GM18508 (cell line): ENCODE results near the gene SQSTM1.
"Not testable (repeated sequence)": the region's sequence is repeated elsewhere in the genome, so short reads cannot be mapped to it uniquely, and the experiment has no call there.

ENCODE experiments used
- ATAC-seq: cut with Tn5 transposase; IDR thresholded peaks from one replicate; pipeline ENCODE4 v1.9.1; 2021; ENCODE audit warnings: moderate number of reproducible peaks; ENCODE audit not compliant: insufficient read depth, unreplicated experiment

Gene SQSTM1

DNA sequence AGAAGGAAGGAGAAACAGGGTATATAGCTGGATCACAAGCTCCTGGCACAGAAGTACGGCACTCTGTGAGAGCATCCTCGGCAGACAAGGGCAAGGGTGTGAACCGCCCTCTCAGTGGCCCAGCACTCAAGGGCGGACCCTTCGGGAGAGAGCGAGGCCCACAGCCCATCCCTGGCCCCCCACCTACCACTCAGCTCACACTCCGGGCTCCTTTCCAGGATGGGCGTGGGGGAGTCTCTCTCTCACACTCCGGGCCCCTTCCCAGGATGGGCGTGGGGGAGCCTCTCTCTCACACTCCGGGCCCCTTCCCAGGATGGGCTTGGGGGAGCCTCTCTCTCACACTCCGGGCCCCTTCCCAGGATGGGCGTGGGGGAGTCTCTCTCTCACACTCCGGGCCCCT, 50.8 kb downstream of the SQSTM1 start:
- not testable (repeated sequence) for ATAC-seq

DNA sequence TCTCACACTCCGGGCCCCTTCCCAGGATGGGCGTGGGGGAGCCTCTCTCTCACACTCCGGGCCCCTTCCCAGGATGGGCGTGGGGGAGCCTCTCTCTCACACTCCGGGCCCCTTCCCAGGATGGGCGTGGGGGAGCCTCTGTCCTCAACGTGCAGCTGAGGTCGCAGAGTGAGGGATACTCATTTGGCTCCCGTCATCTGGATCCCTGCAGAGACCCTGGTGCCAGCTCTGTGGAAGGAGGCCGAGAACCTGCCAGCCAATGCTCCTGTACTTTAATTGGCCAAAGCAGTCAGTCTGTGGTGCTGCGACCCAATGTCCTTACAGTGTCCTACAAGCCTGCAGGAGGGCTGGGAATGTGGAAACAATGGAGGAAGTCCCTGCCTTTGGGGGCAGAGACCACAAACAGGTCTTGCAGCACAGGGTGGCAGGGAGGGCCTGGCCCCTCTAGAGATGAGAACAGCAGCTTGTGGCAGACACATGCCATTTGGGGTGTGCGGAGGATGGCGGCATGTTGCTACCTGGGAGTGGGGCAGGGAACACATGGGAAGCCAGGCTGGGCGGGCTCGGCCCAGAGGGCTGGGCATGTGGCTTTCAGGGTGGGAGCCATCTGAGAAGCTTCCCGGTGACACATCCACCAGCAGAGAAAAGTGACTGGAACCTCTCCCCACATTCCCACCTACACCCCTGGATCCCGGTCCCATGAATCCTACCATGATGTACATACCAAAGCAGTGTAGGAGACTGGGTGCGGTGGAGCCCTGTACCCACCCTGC, 51.5 kb downstream of the SQSTM1 start:
- ATAC-seq, result no peak

DNA sequence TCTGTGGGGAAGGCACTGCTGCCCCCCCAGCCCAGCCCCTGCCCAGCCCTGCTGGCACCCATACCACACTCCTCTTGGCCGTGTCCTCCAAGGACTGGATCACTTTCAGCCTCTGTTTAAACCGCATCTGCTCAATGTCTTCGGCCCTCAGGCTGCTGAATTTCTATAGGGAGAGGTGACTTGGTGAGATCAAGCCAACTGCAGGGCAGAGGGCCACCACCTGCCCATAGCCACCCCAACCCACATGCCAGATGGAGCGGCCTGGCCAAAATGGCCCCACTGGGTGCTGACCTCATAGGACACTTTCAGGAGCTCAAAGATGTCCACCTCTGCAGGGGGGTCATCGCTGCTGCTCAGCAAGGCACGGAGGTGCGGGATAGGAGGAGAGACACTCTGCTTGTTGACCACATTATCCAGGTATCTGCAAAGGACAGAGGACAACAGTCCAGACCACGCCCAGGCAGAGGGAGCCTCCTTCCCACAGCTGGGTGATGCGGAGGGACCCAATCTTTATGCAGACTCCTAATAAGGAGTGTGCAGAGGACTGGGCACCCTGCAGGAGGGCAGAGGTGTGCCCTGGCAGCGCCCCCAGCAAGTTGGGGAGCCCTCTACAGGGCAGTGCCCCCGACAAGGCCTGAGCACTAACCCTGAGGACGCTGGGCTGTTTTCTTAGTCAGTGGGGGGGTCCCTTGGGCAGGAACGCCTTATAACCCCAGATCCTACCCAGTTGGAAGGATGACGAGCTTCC, 52.3 kb downstream of the SQSTM1 start:
- no peak for ATAC-seq

DNA sequence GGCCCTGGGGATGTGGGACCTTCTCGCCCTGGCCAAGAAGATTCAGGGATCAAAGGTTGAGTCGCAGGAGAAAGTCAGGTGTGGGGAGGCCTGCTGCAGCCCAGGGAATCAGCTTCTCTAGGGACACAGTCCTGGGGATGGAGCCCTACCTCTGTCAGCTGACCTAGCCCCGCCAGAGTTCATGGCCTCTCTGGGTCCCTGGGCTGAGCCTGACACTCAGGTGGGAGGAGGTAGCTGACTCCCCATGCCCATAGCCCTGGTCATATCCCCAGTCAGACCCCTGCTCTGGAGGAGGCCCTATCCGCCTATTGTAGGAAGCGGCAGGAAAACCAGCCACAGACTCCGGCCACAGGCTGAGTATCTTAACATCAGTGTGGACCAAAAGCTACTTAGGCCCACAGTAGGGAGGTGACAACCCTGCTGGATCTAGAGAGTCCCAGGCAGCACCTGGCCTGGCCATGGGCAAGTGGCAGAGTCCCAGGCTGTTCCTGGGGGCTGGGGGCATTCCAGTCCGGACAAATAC, 52.9 kb downstream of the SQSTM1 start:
- ATAC-seq, result no peak

DNA sequence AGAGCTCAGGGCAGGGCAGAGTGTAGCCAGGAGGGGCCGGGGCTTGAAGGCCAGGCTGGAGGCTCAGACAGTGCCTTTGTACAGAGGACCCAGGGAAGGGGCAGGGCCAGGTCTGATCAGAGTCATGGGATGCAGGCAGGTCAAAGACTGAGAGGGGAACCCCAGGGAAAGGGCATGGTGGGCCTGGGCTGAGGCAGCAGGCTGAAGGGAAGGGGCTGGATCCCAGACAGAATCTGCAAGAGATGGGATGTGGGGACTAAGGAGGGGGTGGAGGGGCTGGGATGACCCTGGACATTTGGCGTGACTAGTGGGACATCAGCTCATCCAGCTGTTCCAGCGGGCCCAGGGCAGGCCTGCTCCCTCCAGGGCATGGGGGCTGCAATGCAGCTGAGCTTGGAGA, 53.4 kb downstream of the SQSTM1 start:
- no peak for ATAC-seq

DNA sequence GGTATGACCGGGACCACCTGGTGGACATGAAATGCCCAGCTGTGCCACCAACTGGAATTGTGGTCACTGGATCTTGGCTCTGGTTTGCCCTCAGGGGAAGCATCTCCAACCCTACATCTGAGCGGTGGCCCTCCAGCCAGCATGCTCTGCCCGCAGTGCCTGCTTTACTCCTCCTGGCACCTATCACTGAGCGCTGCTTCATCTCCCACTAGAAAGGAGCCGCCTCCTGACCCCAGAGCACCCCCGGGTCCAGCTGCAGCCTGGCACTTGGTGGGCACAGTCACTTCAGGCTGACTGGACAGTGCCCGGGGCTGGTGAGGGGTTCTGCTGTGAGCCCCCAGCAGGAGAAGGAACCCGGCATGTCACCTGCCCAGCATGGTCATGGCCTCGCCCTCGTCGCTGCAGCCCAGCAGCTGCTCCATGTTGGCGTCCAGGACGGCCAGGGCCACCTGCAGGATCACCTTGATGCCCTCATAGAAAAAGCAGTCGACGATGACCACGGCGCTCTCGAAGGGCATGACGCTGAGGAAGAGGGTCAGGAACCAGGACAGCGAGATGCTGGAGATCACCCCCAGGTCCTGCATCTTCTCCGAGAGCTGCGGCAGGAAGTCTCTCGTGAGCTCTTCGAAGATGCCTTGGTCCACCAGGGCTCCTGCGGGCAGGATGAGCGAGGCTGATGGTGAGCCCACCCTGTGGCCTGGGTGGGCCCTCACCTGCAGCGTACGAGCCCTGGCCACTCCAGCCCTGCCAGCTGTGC, 54.0 kb downstream of the SQSTM1 start:
- ATAC-seq, result no peak

DNA sequence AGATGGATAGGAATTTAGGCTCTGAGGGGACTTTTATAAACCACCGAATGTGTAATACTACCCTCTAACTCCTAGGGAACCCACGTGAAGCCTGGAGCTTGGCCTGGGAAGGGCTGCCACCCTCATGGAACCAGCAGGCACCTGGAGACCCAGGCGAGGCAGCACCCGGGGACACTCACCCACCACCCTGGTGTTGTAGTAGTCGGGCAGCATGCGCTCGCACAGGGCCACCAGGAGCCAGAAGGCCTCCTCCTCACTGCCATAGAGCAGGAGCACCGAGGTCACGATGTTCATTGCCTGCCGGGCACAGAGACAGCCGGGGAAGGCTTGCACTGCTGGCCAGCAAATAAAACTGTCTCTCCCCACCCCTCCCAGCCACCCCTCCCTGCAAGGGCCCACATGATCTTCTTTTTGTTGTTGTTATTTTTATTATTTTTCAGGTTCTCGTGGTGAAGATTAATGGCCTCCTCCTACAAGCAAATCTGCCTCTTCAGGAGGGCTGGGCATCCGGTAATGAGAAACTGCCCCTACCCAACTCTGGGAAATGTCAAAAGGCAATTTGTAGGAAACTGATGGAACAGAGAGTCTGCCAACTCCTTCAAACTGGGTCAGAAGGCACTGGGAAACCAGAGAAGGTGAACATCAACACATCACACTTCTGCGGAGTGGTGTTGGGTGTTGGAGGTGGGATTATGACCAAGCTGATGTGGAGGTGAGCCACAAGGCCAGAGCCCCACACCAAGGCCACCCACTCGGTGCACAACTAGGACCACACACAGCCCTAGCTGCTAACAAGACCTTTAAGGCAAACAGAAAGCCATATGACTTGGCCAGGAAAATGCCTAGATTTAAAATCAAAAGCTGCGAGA, 55.3 kb downstream of the SQSTM1 start:
- ATAC-seq, result no peak

DNA sequence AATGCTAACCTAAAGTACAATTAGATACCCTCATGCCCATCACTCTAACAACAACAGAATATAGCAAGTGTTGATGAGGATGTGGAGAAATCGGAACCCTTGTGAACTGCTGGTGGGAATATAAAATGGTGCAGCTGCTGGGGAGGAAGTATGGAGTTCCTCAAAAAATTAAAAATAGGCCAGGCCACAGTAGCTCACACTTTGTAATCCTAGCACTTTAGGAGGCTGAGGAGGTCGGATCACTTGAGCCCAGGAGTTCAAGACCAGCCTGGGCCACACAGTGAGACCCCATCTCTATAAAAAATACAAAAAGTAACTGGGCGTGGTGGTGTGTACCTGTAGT, 55.9 kb downstream of the SQSTM1 start:
- ATAC-seq, result no peak

DNA sequence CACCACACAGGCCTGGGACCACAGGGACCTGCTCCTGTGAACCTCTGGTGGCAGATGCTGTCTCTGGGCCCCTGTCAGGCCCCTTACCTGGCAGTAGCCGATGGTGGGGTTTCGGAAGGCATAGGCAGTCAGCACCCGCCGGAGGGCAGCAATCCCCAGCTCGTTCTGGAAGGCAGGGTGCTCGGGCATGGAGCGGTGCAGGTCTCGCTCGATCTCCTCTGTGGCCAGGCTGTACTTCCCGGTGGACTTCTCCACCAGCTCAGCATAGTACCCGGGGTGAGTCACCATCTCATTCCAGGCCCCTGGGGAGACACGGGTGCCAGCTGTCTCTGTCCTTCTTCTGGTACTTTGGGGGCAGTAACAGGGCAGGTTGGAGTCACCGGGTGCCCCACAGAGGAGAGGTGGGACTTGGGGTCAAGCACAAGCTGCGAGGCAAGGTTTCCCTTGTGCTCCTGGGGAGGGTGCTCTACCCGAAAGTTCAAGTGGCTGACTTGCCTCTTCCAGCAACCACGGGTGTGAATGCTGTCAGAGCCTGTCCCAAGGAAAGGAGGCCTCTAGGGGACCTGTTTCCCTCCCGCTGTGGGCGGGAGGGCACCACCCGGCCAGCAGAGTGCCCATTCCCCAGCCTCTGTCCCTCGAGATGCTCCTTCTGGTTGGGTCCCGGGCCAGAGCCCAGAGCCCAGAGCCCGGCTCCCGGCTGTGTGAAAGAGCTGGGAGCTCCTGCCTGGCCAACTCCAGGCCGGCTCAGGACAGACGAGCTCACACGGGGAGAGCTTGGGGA, 57.7 kb downstream of the SQSTM1 start:
- ATAC-seq, result no peak

DNA sequence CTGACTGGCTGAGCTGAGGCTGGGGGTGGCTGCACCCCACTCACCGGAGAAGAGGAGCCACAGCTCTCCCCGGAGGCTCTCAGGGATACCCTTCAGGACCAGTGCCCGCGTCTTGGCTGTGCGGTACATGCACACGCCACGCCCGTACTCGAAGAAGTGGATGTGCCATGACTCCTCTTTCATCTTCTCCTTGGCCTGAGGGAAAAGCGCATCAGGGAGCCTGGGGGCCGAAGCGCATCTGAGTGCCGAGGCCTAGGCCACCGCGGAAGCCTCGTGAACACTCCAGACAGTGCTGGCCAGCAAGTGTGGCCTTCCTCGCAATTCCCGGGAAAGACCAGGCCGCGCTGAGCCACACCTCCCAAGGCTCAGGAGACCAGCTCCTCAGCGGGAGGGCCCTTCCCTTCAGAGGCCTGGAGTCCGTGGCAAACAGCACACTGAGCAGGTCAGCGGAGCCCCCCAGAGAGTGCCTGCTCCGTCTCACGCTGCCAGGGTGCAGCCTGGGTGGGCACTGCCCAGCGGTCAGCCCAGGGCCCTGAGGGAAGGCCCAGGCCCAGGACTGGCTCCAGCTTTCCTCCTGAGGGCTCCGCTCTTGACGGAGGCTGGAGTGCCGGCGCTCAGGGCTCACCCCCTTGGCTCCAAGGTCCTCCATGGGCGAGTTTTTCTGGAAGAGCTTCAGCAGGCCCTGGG, 58.4 kb downstream of the SQSTM1 start:
- ATAC-seq, result no peak

DNA sequence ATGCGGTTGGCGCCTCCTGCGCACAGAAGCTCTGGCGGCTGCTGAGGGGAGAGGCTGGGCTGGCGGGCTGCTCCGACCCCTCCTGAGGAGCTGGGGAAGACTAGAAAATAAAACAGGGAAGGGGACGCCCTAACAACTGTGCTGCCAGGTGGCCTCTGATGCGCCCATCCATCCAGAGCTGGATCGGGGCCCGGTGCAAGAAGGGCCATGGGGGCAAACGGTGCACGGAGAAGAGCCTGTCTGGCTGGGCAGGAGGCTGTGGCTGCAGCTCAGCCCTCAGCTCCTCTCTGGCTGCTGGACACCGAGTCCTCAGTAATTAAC, 58.9 kb downstream of the SQSTM1 start:
- ATAC-seq, result no peak

DNA sequence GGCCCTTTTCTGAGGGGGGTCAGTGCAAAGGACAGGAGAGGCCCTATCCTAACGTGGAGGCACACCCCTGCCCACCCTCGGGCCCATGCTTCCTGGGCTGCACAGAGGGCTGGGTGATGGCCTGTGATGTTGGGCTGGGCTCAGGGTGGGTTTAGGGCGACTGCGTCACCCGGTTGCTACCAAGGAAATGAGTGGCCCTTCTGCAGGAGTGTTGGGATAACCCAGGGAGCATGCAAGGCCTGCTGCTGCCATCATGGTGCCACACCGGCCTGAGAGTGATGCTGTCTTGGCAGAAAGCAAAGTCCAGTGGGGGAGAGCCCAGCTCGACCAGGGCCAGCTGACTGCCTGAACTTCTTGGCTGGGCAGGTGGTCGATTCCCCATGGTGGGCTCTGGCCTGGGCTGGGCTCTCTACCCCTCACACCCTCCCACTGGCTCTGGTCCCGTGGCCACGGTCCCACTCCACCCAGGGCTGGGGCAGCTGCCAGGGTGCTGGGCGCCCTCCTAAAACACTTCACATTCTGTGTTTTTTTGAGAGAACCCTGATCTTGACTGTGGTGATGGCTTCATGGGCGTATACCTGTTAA, 59.5 kb downstream of the SQSTM1 start:
- no peak for ATAC-seq

DNA sequence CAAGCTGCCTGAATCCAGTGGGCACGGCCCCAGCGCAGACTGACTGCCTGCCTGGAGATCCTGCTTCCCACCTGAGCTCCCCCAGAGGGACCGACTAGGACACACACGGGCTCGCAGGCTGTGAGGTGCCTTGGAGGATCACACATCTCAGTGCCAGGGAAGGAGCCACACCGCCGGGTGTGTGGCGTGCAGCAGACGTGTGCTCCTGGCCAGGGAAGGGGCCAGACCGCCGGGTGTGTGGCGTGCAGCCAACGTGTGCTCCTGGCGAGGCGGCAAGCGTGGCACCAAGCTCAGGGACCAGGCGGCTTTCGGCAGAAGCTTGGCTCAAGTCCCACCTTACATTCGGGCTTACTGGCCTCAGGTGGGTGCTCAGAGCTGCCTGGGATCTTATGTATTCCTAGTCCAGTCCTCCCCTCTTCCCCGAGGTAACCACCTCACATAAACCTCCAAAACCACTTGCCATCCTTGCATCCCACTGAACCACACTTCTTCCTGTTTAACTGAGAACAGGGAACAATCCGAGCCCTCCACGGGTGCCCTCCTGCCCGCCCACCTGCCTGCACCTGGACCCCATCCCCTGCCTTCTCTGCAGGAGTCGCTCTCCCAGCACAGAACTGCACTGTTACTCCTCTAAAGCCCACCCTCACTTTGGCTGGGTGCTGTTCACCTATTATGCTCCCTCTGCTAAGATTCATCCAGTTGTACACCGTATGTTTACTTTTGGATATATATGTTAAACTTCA, 60.3 kb downstream of the SQSTM1 start:
- no peak for ATAC-seq

DNA sequence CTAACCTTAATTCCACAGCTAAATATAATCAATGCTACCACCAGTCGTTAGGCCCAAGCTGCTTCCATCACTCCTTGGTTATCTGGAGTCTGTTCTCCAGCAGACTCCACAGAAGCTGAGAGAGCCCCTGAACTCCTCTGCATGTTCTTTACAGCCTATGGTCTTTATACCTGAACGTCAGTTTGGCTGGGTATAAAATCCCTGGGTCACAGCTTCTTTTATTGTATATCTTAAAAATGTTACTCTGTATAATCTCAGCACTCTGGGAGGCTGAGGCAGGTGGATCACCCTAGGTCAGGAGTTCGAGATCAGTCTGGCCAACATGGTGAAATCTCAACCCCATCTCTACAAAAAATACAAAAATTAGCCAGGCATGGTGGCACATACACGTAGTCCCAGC, 61.6 kb downstream of the SQSTM1 start:
- ATAC-seq, result no peak

DNA sequence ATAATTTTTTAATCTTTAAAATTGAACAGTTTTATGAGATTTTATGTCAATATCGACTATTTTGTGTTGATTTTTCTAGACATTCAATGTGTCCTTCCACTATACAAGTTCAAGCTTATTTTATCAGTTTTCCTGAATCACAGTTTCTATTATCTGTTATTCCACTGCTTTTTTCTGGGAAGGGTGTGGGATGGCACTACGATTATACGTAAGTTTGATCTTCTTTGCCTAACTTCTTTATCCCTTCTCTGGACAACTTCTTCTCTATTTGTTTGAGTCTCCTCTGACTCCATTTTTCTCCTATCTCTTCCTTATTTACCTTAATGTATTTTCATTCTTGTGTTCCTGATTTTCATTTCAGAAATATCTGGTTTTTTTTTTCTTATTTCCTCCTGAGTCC, 62.5 kb downstream of the SQSTM1 start:
- ATAC-seq, result no peak

DNA sequence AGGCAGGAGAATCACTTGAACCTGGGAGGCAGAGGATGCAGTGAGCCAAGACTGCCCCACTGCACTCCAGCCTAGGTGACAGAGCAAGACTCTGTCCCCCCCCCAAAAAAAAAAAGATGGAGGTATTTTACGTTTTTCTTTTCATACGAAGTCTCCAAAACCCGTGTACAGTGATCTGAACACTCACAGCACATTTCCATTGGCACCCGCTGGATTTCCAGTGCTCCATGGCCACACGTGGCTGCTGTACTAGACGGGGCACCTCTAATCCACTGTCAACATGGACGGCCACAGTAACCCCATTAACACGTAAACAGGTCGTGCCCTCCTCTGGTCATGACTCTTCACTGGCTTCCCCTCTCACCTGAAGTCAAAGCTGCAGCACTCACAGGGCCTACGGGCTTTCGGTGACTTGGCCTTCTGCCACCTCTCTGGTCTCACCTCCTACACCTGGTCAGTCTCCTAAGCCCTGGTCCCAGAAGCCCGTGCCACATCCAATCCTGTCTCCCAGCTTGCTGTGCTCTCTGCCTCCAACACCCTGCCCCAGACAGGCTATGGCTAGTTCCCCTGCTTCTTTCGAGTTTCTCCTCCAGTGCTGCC, 64.9 kb downstream of the SQSTM1 start:
- ATAC-seq, result no peak

DNA sequence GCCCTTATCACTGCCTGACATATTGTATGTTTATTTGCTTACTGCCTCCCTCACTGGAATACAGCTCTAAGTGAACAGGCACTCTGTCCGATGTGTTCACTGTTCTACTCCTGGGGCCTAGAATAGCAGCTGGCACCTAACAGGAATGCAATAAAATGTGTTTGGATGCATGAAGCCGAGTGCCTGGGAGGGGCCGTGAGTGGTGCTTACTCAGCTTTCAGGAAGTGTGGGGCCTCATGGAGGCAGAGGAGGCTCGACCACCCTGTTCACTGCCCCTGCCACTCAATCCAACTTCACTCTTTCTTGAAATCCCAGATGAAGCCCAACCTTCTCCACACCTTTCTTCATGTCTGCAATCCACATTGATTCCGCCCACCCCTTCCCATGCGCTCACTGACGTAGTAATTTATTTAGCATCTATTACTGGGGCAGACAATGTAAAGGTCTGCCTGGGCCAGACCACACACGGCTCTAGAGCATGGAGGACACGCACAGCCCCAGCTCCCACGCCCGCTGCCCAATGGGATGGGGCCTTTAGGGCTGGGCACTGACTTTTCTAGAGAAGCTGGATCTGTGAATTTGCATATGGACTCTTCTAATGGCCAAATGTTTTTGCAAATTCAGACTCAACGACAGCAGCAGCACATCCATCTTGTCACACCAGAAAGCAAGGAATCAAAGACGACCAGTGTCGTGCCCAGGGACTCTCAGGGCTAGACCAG, 65.6 kb downstream of the SQSTM1 start:
- ATAC-seq, result no peak
